Neural crest cell (in vitro differentiated cells): ENCODE results near the gene EEF1AKMT1. TPM values are rescaled to one million over a fixed set of nuclear protein-coding genes. Genes with fewer than 3 reads are reported as not detected.

Experiments used
- DNase-seq: peaks from one replicate; pipeline ENCODE4 v3.0.0; 2021; ENCODE audit warnings: low read depth, mixed read lengths, low spot score
- H3K27ac Mint-ChIP-seq: one replicate; pipeline ENCODE4 v1.8.0; 2021; ENCODE audit warnings: mild to moderate bottlenecking, mixed read lengths; ENCODE audit not compliant: unreplicated experiment
- H3K27me3 Mint-ChIP-seq: 2 replicates; pipeline ENCODE4 v1.8.0; 2021; ENCODE audit warnings: low read depth, mild to moderate bottlenecking, mixed read lengths
- H3K36me3 Mint-ChIP-seq: 2 replicates; pipeline ENCODE4 v1.8.0; 2021; ENCODE audit warnings: low read depth, mild to moderate bottlenecking, mixed read lengths
- H3K4me1 Mint-ChIP-seq: 2 replicates; pipeline ENCODE4 v1.8.0; 2021; ENCODE audit warnings: mixed read lengths
- H3K4me3 Mint-ChIP-seq: one replicate; pipeline ENCODE4 v1.8.0; 2021; ENCODE audit warnings: mild to moderate bottlenecking, mixed read lengths
- H3K9me3 Mint-ChIP-seq: 2 replicates; pipeline ENCODE4 v1.8.0; 2021; ENCODE audit warnings: mixed read lengths
- CTCF ChIP-seq: fragments of 200-600 bp; sonication (generic); conservative IDR thresholded peaks from 2 replicates; pipeline ENCODE4 v1.5.0; 2021; ENCODE audit warnings: antibody characterized with exemption, mild to moderate bottlenecking
- total RNA-seq: library from RNA; stranded (reverse); gene quantifications from 2 replicates; pipeline ENCODE4 v1.2.1, GENCODE V29; 2021

Gene EEF1AKMT1
- total RNA-seq, 1 donor from 2014 or later = 14.8 TPM

- Mint-ChIP-seq H3K4me3 (no peak overlapping the region), H3K4me1 (peaks cover 48% of the 10 kb centered on the region), H3K27ac (no peak overlapping the region), H3K27me3 (peaks cover 13% of the 10 kb centered on the region), H3K36me3 (no peaks in the 10 kb centered on the region), H3K9me3 (no peaks in the 10 kb centered on the region)
- DNase-seq = no peak
- no peak for TF ChIP-seq CTCF
These were observed 60.0 kb downstream of the EEF1AKMT1 start for GRCh38 chr13:20713751-20714150.

DNA sequence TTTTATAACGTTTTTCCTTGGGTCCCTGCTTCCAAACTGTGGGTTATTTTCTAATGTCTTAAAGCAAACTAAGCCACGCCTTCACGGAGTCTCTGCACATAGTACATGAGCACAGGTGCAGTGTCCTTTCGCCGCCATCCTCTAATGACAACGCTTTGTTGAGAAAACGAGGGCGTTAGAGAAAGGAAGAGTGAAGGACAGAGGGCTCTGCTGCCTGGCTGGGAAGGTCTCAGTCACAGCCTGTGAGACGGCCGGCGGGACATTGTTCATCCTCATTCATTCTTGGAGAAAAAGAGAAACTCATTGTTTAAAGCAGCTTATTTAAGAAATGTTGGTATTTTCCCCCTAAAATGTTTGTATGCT, 60.8 kb downstream of the EEF1AKMT1 start:
- Mint-ChIP-seq H3K27ac (no peak overlapping the region), H3K4me1 (peaks cover 49% of the 10 kb centered on the region), H3K9me3 (no peaks in the 10 kb centered on the region), H3K27me3 (peaks cover 13% of the 10 kb centered on the region), H3K36me3 (no peaks in the 10 kb centered on the region), H3K4me3 (peak overlapping the region; percentile 69)
- TF ChIP-seq CTCF = no peak
- DNase-seq = no peak

- Mint-ChIP-seq H3K4me1 (peaks cover 41% of the 10 kb centered on the region), H3K9me3 (no peaks in the 10 kb centered on the region), H3K27ac (no peak overlapping the region), H3K4me3 (no peak overlapping the region), H3K27me3 (peaks cover 11% of the 10 kb centered on the region), H3K36me3 (no peaks in the 10 kb centered on the region)
- no peak for TF ChIP-seq CTCF
- DNase-seq = peak; percentile 40
These were observed 62.3 kb downstream of the EEF1AKMT1 start for GRCh38 chr13:20711301-20712044.

DNA sequence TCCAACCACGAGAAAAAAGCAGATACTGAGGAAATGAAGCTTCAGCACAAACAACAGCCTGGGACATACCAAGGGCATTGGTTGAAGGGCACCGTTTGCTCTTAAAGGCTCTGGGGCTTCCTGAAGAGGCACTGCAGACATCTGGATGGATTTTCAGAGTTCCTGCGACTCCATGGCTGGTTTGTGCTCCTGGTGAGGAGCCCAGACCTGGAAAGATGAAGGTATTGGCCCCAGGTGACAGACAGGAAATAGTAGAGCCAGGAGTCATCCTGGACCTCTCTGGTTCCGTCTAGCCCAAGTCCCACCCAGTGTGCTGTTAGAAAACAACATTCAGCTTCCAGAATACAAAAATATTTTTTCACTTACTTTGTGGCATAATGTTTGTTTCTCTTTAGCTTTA, 64.0 kb downstream of the EEF1AKMT1 start:
- H3K4me1 Mint-ChIP-seq = peaks cover 44% of the 10 kb centered on the region
- TF ChIP-seq CTCF = no peak
- H3K27ac Mint-ChIP-seq = no peak overlapping the region
- H3K27me3 Mint-ChIP-seq = peaks cover 9% of the 10 kb centered on the region
- no peak overlapping the region for H3K4me3 Mint-ChIP-seq
- DNase-seq = no peak
- H3K36me3 Mint-ChIP-seq = no peaks in the 10 kb centered on the region
- no peaks in the 10 kb centered on the region for H3K9me3 Mint-ChIP-seq

- H3K4me3 Mint-ChIP-seq = no peak overlapping the region
- TF ChIP-seq CTCF = no peak
- H3K36me3 Mint-ChIP-seq = no peaks in the 10 kb centered on the region
- H3K27ac Mint-ChIP-seq = no peak overlapping the region
- H3K9me3 Mint-ChIP-seq = no peaks in the 10 kb centered on the region
- peaks cover 47% of the 10 kb centered on the region for H3K4me1 Mint-ChIP-seq
- H3K27me3 Mint-ChIP-seq = peaks cover 7% of the 10 kb centered on the region
- no peak for DNase-seq
These were observed 64.4 kb downstream of the EEF1AKMT1 start for GRCh38 chr13:20709369-20709768.
